TTC549 (cell line): ENCODE results near the gene CFAP70.
"Not testable (repeated sequence)": the region's sequence is repeated elsewhere in the genome, so short reads cannot be mapped to it uniquely, and the experiment has no call there.

Experiments used
- FAIRE-seq: peaks from 2 replicates; lab custom pipeline; 2012; peaks lifted over from hg19 to GRCh38; lab: Jason Lieb, UNC

The CFAP70 gene

DNA sequence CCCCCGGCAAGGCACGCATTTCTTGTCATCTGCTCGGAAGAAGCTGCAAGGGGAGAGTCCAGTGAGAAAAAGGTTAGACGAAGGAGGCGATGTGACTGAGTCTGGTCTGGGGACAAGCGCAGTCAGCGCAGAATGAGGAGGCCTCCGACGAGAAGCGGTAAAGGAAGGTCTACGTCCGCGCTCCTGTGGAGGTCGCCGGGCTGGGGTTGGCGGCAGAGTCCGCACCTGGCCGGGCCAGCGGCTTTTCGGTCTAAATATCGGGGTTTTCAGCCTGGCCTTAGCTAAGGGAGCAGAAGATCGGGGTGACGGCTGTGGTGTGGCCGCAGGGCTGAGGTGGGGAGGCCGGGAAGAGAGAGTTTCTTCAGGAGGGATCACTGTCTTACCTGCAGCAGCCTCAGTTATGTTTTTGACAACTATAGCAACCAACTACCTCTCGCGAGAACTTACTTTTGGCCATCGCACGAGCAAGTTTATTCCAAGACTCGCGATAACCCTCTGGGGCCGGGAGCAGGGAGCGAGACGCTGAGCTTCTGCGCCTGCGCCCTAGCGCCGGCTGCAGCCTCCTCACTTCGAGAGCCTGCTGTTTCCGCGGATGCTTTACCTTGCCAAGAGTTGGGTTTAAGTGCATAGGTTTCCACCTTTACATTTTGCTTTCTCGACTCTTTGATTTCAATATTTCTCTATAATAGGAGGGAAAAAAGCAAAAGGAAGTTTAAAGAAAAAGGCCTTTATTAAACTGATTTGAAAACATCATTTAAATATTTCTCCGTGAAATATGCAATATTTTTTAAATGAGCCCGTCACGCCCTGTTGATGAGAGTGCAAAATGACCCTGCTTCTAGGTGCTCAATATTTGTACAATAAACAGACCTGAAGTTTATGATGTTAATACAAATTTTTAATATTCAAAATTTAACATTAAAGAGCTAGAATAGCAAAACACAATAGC is at the start of gene CFAP70:
Gene CFAP70 (minus strand): TSS at position 534 of the 949 bp plus-strand sequence. CDS start 4,068 bp downstream, outside the sequence.
- FAIRE-seq = no peak

DNA sequence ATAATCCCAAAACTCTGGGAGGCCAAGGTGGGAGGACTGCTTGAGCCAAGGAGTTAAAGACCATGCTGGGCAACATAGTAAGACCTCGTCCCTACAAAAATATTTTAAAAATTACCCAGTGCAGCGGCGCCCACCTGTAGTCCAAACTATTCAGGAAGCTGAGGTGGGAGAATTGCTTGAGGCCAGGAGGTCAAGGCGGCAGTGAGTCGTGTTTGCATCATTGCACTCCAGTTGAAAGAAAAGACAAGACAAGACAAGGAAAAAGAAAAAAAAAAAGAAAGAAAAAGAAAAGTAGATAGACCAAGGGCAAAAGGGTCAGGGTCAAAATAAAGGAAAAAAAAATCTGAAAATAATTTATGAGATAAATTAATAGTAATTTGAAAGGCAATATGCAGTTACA is 49.4 kb upstream of the CFAP70 start:
- FAIRE-seq = no peak

DNA sequence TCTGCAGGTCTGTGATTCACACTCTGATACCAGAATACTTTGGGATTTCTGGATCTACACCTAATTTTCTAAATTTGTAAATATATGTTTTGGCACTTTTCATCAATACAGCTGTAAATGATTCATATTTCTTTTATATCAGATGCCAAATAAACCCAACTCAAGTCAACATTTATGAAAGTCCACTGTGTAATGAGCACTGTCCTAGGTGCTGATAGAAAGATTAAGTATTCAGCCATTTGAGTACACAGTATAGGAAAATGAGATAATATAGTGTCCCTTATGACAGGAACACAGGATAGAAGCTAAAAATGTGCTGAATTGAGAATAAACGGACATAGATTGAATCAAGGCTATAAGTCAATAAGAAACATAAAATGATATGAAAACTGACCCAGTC is 48.8 kb upstream of the CFAP70 start:
- no peak for FAIRE-seq

DNA sequence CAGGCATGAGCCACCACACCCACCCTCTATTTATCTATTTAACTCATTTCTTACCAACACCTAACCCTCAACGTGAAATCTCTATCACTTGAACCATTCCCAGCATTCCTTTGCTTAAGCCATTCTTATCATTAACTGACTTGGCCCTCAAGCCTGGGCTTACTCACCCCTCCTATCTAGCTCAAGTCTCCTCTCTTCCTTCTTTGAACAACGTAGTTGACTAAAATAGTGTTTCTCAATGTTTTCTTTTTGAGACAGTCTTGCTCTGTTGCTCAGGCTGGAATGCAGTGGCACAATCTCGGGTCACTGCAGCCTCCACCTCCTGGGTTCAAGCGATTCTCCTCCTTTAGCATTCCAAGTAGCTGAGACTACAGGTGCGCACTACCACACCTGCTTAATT is 48.2 kb upstream of the CFAP70 start:
- FAIRE-seq = no peak

DNA sequence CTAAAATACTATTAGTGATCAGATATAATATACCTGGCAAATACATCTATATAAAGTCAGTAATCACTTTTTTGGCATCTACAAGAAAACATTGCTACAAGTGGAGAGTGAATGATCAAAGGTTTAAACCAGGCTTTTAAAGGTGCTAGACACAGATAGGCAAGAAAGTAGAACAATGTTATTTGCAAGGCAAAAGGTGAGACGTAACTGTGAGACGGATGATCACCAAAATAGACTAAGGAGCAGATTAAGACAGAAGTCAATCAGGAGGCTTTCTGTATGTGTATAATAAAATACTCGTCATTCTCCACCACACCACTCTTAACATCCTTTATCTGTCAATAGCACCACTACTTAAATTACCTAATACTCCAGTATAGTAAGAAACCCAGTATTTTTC is 46.9 kb upstream of the CFAP70 start:
- FAIRE-seq = no peak

DNA sequence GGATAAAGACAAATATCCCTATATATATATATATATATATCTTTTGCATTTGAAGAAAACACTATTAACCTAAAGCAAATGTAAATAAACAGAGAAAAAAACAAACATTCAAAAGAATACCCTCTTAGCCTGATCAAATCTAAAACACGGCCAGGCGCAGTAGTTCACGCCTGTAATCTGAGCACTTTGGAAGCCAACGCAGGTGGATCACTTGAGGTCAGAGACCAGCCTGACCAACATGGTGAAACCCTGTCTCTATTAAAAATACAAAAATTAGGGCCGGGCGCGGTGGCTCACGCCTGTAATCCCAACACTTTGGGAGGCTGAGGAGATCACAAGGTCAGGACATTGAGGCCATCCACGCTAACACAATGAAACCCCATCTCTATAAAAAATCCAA is 46.0 kb upstream of the CFAP70 start:
- FAIRE-seq = no peak

DNA sequence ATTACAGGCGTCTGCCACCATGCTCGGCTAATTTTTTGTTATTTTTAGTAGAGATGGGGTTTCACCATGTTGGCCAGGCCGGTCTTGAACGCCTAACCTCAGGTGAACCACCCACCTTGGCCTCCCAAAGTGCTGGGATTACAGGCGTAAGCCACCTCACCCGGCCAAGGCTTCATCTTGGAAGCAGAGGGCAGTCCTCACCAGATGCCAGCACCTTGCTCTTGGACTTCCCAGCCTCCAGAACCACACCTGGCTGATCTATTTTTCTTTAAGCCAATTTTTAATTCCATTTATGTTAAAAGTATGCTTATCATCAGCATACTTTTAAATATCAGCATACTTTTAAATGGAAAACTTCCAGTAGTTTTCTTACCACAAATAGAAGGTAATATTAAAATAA is 43.0 kb upstream of the CFAP70 start:
- no peak for FAIRE-seq

DNA sequence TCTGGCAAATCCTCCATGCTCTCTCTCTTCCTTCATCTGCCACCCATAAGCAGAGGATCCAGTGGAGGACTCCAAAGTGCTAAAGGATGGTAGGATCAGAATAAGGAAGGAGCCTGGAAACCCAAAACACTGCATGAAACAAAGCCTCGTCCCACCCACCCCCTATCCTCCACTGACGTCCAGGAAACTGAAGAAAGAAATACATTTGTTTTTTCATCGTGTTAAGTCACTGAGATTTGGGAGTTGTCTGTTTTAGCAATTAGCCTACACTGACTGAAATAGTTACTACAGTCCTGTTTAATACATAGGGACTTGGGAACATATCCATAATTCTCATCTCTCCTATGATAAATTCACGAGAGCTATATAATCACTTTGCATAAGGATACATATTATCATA is 40.4 kb upstream of the CFAP70 start:
- no peak for FAIRE-seq

DNA sequence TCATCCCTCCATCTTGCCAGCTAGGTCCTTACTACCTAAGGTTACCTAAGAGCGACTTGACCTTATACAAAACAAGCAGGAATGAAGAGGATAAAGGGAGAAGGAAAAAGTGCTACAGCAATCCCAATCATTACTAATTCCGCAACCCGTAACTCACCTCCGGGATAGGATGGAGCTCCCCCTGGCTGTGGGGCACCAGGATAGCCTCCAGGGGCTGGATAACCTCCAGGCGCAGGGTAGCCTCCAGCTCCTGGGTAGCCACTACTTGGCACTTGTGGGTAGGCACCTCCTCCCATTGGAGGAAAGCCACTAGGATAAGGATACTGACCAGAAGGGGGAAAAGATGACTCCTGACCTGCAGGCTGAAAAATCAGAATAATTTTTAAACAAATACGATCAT is 39.4 kb upstream of the CFAP70 start:
- no peak for FAIRE-seq

DNA sequence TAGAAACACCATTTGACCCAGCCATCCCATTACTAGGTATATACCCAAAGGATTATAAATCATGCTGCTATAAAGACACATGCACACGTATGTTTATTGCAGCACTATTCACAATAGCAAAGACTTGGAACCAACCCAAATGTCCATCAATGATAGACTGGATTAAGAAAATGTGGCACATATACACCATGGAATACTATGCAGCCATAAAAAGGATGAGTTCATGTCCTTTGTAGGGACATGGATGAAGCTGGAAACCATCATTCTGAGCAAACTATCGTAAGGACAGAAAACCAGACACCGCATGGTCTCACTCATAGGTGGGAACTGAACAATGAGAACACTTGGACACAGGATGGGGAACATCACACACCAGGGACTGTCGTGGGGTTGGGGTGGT is 35.7 kb upstream of the CFAP70 start:
- FAIRE-seq = not testable (repeated sequence)

DNA sequence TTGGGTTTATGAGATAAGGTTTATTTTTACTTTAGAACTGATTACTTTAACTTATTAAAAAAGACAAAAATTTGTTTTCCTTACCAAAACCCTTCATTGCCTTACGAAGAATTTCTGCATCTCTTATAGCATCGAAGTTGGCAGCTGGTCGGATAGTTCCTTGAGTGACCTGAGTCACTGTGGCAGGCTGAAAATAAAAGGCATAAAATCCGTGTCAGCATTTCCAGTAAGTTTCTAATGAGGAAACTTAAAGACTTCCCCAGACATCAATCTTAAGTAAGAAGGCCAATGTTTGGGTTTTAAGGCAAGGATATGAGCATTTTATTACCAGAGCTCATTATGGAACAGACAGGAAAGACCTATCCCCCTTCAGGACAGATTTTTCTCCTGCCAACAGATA is 29.6 kb upstream of the CFAP70 start:
- FAIRE-seq = no peak

DNA sequence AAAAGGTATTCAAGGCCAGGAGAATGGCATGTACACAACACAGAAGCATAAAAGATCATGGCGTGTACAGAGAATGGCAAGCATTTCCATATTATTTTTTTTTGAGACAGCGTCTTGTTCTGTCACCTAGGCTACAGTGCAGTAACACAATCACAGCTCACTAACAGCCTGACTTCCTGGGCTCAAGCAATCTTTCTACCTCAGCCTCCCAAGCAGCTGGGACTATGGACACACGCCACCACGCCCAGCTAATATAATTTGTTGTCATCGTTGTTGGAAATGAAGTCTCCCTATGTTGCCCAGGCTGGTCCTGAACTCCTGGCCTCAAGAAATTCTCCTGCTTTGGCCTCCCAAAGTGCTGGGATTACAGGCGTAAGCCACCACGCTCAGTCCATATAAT is 27.9 kb upstream of the CFAP70 start:
- no peak for FAIRE-seq

DNA sequence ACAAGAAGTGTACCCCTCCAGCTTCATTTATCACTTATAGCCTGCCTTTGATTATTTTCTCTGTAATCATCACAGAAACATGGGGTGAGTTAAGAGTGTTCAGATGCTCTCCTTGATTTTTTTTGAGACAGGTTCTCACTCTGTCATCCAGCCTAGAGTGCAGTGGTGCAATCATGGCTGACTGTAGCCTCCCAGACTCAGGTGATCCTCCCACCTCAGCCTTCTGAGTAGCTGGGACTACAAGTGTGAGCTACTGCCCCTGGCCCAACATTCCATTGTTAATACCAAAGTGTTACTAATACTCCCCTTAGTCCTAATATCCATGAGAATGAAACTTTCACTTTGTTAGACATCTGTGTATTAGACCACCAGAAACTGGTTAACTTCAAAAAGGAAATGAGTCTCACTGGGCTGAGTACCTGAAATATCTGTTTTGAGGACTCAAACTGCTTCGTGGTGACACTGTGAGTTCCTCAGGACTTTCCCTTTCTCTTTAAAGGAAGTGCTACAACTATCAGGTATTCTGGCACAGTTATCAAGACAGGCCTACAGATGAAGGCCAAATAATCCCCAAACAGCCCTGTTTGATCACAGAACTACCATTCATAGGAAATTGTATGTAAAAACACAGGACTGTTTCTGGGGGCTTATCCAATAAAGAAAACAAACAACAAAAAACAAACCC is 20.5 kb upstream of the CFAP70 start:
- no peak for FAIRE-seq

DNA sequence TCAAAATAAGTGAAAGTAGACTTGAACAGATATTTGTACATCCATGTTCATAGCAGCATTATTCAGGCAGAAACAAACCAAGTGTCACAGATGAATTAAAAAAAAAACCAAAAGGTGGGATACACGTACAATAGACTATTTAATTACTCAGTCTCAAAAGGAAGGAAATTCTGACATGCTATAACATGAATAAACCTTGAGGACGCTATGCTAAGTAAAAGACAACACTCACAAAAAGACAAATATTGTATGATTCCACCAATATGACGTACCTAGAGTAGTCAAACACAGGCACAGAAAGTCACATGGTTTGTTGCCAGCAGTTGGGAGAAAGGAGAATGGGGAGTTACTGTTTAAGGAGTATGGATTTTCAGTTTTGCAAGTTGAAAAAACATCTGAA is 18.0 kb upstream of the CFAP70 start:
- no peak for FAIRE-seq

DNA sequence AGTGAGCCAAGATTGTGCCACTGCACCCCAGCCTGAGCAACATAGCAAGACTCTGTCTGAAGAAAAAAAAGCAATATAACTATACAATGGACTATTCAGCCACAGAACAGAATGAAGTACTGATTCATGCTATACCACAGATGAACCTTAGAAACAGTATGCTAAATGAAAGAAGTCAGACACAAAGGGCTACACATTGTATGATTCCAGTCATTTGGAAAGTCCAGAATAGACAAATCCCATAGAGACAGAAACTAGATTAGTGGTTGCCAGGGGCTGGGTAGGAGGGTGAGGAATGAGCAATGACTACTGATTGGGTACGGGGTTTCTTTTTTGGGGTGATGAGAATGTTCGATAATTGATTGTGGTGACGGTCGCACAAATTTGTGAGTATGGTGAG is 9.6 kb upstream of the CFAP70 start:
- FAIRE-seq = no peak

DNA sequence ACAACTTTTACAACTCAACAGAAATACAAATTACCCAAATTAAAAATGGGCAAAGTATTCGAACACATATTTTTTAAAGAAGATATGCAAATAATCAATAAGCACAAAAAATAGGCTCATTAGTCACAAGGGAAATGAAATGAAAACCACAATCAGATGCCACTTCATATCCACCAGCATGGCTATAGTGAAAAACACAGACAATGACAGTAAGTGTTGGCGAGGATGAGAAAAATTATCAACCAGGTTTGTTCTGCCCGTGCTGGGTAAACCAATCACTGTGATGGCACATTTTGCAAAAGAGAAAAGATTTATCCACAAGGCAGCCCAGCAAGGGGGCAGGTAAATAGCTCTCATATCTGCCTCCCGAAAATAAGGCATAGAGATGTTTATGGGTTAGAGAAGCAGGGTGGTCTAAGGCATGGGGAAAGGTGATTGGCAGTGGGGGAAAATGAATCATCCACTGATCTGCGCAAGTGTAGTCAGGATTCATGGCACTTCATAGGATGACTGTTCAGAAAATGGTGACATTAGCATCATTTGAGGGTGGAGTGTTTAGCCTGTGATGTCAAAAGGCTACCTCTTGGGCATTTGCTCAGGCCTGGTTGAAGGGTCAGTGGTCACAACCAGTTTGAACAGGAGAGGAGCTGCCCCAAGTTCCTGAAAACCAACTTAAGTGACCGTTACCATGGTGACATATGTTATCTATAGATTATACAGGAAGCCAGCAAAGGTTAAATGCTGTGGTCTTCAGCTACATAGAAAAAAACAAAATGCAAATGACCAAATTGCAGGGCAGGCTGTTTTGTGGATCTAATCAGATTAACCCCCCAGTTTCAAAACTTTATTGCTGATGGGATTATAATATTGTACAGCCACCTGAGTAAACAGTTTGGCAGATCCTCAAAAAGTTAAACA is 8.0 kb upstream of the CFAP70 start:
- no peak for FAIRE-seq

DNA sequence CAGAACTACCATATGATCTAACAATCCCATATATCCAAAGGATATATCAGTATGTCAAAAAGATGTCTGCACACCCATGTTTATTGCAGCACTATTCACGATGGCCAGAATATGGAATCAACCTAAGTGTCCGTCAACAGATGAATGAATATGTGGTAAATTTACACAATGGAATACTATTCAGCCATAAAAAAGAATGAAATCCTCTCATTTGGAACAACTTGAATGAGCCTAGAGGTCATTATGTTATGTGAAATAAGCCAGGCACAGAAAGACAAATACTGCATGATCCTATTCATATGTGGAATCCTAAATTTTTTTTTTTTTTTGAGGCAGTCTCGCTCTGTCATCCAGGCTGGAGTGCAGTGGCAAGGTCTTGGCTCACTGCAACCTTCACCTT is 6.3 kb upstream of the CFAP70 start:
- no peak for FAIRE-seq

DNA sequence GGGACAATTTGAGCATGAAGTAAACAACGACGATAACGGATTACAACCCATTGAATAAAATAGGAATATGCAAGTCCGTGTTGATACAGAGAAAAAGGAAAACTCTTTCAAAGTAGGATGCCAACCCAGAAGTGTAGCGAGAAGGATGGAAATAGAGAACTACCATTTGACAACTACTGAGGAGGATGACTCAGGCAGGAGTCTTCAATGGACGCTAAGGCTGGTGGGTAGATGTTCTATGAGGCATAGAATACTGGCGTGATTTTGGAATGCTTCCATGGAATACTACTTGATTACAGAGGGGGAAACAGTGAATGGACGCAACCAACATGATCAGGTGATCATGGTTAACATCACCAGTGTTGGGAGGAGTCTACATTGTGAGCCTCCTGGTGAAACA is 828 bp upstream of the CFAP70 start:
- FAIRE-seq = no peak

DNA sequence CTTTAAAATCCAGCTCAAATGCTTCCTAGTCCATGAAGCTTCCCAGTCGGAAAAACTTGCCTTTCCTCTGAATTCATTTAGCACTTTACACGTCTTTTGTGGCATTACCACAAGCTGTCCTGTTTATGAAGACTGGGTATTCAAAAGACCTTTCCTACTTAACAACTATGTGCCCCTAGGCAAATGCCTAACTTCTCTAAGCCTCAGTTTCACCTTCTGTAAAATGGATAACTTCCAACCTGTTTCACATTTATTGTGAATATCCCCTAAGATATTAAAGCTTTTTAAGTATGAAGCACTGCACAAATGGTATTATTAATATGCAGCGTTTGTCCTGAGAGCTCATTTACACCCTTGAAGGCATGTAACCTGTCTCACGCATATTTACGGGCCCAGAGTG is 843 bp downstream of the CFAP70 start:
- no peak for FAIRE-seq

DNA sequence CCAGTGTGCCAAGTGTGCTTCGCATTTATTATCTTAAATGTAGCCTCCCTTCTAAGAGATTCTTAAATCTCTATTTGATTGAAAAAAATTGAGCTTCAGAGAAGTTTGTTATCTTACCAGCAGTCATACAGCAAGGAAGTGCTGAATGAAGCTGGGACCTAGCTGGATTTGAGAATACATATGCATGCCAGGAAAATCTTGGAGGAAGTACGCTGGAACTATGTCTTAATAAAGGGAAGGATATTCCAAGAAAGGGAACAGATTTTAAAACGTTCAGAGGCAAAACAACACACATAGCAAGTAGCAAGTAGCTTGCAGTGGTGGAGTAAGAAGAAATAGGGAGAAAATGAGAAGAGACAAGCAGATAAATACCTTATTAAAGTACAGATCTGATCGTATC is 1.5 kb downstream of the CFAP70 start:
- FAIRE-seq = no peak

DNA sequence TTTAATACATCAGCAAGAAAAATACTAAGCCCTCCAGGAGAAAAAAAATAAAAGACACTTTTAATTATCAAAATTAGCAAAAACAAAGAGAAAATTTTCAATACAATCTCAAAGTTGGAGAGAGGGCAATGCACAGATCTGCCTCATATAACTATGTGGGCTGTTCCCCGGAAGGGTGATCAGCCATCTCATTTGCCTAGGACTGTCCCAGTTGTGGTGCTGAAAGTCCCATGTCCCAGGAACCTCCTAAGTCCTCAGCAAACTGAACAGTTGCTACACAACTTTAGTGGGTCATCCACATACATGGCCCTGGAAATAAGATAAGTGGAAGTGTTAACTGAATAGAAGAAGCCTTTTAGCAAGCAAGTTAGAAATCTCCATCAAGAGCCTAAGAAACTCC is 14.4 kb downstream of the CFAP70 start:
- FAIRE-seq = no peak

DNA sequence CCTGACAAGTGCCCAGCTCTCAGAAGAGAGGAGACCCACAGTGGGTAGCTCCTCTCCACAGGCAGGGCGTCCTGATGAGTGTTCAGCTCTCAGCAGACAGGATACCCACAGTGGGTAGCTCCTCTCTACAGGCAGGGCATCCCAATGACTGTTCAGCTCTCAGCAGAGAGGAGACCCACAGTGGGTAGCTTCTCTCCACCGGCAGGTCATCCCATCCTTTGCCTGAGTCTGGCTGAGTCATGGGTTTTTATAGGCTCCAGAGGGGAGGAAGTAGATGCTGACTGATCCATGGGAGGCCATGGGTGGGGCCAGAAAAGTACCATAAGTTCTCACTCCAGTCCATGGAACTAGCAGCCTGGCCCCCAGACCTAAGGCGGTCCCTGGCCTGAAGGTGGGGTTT is 18.5 kb downstream of the CFAP70 start:
- FAIRE-seq = no peak

DNA sequence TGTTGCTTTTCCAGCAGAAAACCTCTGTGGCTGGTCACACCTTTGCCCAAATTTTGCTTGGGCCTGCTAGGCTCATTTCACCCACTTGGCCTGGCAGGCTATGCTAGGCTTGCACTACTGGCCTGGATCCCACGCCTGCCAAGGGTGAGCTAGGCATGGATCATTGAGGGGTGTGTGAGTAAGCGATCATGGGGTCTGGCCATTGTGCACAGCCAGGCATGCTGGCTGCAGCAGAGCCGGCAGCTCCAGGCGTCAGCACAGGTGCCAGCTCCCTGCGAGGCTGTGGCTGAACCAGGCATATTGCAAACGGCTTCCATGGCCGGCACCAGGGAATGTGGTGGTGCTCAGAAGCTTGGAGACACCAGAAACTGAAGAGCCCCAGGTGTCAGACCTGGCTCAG is 19.2 kb downstream of the CFAP70 start:
- FAIRE-seq = no peak
